ENCODE results near the gene TNFSF9.
"Not testable (repeated sequence)": the region's sequence is repeated elsewhere in the genome, so short reads cannot be mapped to it uniquely, and the experiment has no call there.

The TNFSF9 gene

DNA sequence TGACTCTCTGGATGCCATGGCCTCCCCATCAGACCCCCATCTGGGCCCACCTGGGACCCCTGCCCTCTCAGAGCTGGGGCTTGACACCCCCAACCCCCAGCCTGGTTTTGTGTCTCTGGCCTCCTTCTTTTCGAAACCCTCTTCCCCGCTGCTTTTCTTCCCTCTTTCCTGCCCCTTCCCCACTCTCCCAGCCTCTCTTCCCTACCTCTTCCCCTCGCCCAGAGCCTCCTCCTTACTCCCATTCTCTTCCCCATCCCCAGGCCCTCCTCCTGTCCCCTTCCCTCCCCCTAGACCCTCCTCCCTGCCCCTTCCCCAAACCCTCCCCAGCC lies 2.1 kb downstream of the TNFSF9 start:
- no peak for DNase-seq

DNA sequence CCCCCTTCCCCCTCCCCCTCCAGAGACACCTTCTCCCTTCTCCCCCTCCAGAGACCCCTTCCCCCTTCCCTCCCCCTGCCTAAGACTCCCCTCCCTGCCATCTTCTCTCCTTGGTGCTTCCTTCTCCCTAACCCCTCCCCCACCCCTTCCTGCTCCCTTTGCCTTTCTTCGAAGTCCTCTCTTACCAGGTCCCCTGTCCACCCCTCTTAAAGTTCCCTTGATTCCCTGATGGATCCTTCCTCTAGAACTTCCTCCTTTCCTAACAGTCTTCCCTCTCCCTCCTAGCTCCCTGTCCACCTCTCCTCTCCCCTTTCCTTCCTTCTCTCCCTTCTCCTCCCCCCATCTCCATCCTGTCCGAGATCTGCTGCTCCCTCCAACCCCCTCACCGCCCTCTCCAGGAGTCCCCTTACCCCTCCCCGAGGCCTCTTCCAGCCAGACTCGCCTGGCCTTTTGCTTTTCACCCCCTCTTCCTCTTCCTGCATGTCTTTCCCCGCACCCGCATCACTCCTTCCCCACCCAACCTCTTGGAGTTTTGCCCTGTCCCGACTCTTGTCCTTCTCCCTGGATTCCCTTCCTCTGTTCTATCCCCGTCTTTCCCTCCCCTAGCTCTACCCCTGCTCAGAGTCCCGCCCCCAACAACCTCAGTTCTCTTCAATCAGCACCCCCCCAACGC lies 3.1 kb downstream of the TNFSF9 start:
- DNase-seq, result no peak

DNA sequence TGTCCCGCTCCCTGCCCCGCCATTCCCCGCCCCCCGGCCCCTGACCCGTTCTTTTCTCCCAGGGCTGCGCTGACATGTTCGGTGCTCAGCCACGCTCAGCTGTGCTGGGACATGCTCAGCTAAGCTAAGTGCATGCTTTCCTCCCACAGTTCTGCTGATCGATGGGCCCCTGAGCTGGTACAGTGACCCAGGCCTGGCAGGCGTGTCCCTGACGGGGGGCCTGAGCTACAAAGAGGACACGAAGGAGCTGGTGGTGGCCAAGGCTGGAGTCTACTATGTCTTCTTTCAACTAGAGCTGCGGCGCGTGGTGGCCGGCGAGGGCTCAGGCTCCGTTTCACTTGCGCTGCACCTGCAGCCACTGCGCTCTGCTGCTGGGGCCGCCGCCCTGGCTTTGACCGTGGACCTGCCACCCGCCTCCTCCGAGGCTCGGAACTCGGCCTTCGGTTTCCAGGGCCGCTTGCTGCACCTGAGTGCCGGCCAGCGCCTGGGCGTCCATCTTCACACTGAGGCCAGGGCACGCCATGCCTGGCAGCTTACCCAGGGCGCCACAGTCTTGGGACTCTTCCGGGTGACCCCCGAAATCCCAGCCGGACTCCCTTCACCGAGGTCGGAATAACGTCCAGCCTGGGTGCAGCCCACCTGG lies 3.7 kb downstream of the TNFSF9 start:
- no peak for DNase-seq

DNA sequence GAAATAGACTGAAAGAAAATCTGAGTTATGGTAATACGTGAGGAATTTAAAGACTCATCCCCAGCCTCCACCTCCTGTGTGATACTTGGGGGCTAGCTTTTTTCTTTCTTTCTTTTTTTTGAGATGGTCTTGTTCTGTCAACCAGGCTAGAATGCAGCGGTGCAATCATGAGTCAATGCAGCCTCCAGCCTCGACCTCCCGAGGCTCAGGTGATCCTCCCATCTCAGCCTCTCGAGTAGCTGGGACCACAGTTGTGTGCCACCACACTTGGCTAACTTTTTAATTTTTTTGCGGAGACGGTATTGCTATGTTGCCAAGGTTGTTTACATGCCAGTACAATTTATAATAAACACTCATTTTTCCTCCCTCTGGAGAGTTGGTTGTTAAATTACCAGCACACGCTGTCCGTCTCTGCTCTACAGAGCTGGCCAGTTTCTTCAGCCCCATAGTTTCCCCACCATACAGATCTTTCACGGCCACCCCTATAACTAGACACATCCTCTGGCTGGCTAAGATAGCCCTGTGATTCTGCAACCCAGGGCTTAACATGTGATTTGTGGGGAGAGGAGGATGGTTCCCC lies 4.8 kb downstream of the TNFSF9 start:
- DNase-seq, result no peak

DNA sequence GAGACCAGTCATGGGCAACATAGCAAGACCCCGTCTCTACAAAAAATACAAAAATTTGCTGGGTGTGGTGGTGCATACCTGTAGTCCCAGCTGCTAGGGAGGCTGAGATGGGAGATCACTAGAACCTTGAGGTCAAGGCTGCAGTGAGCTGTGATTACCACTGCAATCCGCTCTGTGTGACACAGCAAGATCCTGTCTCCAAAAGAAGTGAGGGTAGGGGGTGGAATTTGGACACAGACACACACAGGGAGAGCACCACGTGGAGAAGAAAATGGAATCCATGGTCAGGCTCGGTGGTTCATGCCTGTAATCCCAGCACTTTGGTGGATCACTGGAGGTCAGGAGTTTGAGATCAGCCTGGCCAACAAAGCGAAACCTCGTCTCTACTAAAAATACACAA lies 8.7 kb downstream of the TNFSF9 start:
- no peak for DNase-seq

DNA sequence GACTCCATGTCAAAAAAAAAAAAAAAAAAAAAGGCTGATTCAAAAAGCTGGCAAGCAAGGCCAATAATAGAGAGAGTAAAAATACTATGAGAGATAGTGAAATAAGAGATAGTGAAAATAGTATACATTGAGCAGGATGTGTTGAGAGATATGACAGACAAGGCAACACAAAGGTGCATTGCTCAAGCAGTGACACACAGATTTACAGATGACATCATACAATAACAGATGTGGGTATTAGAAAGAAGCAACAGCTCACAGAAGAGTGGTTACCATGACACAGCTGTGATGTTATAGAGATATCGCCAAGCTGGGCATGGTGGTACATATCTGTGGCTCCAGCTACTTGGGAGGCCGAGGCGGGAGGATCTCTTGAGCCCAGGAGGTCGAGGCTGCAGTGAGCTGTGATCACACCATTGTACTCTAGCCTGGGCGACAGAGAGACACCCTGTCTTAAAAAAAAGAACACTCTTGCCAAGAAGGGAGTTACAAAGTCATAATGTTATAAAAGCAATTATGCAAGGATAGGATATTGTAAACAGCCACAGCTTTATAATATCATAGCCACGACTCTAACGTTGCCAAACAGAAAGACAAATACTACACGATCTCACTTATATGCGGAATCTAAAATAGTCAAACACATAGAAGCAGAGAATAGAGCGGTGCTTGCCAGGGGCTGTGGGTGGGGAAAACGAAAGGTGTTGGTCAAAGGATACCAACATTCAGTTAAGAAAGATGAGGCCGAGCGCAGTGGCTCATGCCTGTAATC lies 10.3 kb downstream of the TNFSF9 start:
- no peak for DNase-seq

DNA sequence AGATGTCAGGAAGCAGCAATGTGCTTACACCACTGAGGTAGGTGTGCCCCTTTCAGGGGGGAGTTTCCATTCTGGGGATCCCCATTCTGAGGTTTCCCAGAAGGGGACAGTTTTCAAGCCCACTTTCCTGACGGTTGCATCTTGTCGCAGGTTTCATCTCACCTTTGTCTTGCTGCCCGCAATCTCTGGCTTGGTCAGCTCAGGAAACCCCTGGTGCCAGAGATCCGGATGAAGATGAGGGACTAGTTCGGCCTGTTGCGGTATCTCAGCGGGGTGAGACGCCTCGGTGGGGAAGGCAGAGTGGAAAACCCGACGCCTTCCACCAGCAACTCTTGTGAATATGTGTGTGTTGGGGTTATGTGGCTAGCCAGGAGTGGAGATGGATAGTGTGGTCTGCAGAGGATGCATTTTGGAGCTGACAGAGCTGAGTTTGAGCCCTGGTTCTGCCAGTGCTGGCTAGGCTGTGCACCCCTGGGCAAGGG lies 13.1 kb downstream of the TNFSF9 start:
- no peak for DNase-seq

DNA sequence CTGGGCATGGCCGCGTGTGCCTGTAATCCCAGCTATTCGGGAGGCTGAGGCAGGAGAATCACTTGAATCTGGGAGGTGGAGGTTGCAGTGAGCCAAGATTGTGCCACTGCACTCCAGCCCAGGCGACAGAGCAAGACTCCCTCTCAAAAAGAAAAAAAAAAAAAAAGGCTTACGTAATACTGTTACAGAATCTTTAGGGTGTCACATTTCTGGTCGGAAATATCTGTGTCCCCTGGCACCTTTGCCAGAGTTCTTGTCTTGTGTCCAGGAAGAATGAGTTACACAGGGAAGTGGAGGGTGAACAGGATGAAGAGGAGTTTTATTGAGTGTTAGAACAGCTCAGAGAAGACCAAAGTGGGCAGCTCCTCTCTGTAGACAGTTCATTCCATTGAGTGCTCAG lies 19.9 kb downstream of the TNFSF9 start:
- not testable (repeated sequence) for DNase-seq

DNA sequence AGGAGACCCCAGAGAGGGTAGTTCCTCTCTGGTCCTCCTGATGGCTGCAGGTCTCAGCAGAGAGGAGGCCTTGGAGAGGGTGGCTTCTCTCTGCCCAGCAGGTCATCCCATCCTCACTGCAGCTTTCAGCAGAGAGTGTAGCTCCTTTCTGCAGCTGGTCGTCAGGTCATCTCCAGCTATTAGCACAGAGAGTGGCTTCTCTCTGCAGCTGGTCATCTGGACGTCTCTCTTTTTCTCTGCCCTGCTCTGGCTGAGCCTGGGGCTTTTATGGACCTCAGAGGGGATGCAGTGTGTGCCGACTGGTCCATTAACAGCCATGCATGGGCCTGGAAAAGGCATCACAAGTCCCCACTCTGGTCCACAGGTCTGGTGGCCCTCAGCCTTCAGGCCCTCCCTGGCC lies 20.3 kb downstream of the TNFSF9 start:
- no peak for DNase-seq

DNA sequence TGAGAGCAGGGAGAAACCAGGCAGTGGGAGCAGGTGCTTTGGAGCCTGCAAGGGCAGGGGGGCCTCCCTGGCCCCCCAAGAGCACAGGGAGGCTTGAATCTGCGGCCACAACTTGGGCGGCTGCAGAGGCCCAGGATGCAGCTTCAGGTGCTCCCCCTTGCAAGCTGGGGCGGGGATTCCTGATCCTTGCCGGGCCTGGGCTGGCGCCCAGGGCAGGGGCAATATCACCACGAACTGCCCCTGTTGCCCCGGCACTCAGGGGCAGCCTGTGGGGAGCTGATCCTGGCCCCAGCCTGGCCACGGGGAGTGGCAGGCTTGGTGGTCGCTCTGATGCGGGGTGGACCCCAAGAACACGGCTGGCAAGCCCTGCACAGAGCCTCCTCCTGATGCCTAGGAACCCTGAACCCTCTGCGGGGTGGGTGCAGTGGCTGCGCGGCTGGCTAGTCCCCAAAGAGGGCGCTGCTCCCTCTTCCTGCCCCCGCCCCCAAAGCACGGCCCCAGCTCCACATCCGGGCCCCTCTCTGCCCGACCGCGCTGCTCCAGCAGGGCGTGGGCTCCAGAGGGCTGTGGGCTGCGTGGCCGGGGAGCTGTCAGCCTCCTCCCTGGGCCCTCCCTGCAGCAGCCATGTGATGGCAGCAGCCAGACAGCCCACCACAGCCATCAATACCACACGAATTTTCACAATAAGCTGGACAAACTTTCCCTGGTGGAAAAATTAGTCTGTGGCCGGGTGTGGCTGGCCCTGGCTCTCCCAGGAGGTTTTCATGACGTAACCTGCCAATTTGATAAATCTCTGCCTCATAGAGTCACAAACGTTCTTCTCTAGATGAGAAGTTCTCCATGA lies 21.0 kb downstream of the TNFSF9 start:
- DNase-seq, result no peak

DNA sequence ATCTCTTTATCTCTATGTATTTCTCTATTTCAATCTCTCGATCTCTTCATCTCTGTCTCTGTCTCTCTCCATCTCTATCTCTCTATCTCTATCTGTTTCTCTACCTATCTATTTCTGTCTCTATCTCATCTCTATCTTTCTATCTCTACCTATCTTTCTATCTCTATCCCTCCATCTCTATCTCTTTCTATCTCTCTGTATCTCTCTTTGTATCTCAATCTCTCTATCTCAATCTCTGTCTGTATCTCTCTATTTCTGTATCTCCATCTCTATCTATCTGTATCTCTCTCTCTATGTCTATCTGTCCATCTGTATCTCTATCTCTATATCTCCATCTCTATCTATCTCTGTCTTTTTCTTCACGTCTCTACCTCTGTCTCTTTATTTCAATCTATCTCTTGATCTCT lies 25.2 kb downstream of the TNFSF9 start:
- no peak for DNase-seq

DNA sequence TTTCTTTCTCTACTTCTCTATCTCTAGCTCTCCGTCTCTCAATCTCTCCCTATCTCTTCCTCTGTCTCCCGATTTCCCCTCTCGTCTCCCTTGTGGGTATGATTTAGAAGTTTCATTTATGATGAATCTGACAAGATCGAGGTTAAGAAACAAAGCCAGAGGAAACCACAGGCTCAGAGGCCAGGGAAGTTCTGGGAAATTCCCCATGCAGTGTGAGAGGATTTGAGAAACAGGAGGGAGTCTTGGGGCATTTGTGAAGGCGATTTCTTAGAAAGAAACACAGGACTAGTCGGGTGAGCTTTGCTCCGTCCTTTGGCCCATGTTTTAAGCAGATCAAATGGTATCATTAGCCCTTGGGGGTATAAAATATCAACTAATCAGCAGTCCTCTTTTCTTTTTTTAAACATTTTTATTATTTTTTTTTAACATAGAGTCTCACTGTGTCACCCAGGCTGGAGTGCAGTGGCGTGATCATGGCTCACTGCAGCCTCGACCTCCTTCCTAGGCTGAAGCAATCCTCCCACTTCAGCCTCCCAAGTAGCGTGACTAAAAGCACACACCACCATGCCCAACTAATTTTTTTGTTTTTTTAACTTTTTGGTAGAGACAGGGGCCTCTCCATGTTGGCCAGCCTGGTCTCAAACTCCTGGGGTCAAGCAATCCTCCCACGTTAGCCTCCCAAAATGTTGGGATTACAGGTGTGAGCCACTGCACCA lies 25.8 kb downstream of the TNFSF9 start:
- no peak for DNase-seq

DNA sequence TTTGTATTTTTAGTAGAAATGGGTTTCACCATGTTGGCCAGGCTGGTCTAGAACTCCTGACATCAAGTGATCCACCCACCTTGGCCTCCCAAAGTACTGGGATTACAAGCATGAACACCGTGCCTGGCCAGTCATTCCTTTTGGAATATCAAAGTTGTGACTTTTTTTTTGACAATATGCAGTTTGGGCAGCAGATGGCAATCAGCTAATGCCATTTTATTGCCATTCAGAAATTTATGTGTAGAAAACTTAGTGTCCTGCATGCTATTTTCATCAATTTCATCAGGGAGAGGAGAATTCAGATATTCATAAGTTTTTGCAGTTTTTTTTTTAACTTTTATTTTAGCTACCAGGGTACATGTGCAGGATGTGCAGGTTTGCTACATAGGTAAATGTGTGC lies 31.6 kb downstream of the TNFSF9 start:
- DNase-seq, result not testable (repeated sequence)

DNA sequence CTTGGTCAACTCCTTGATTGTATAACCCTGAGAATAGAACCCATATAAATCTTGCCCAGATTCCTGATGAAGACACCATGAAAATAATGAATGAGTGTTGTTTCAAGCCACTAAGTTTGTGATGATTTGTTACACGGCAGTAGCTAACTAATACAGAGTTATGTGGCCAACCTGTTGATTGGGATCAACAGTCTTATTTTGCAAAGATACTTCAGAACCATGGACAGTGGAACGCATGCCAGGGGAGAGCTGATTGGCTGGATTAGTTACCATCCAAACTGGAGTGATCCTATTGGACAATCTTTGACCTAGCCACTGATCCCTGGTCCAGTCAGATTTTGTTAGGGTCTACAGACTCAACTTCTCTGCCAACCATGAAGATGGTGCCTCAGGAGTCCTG lies 33.6 kb downstream of the TNFSF9 start:
- no peak for DNase-seq

DNA sequence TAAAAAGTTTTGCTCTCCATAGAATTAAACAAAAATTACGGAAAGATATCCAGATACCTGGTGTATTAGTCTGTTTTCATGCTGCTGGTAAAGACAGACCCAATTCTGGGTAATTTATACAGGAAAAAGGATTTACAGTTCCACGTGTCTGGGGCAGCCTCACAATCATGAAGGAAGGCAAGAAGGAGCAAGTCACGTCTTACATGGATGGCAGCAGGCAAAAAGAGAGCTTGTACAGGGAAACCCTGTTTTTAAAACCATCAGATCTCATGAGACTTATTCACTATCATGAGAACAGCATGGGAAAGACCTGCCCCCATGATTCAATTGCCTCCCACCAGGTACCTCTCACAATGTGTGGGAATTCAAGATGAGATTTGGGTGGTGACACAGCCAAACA lies 35.9 kb downstream of the TNFSF9 start:
- DNase-seq, result not testable (repeated sequence)

DNA sequence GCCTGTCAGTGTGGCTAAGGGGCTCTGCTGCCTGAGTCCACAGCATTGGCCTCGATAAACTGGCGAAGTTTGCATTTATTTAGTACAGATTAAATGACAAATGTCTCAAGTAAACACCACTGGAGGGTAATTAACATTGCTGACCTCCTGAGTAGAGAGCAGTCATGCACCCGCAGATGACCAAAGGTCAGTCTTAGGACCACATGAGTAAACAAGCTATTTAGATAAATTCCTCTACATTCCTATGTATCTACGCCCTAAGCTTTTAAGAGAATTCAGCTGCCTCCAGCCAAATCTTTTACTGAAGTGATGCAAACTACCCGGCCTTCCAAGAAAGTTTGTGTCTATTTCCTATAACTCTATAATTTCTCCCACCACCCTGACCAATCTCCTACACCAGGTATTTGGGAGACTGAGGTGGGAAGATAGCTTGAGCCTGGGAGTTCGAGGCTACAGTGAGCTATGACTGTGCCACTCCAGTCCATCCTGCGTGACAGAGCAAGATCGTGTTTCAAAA lies 37.2 kb downstream of the TNFSF9 start:
- no peak for DNase-seq

DNA sequence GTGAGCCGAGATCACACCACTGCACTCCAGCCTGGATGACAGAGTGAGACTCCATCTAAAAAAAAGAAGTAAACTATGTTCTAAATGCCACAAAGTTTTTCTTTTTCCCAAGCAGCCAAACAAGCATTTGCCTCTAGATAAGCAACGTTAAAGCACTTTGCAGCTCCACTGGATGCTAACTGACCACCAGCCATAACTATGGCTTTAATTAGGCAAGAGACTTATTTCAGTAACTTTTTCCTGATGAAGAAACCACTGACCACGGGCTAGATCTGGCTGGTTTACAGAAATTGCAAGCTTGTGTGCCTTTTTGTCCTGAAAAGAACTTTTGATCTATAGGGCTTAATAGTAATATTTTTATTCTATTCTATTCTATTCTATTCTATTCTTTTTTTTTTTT lies 38.0 kb downstream of the TNFSF9 start:
- no peak for DNase-seq

DNA sequence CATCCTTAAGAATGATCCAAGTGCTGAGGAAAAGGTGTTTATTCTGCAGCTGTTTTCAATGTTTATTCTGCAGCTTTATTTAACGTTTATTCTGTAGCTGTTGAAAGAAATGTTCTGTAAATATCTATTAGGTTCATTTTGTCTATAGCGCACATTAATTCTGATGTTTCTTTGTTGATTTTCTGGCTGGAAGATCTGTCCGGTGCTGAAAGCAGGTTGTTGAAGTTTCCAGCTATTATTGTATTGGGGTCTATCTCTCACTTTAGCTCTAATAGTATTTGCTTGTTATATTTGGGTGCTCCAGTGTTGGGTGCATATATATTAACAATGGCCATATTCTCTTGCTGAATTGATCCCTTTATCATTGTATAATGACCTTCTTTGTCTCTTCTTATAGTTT lies 39.9 kb downstream of the TNFSF9 start:
- DNase-seq, result no peak

DNA sequence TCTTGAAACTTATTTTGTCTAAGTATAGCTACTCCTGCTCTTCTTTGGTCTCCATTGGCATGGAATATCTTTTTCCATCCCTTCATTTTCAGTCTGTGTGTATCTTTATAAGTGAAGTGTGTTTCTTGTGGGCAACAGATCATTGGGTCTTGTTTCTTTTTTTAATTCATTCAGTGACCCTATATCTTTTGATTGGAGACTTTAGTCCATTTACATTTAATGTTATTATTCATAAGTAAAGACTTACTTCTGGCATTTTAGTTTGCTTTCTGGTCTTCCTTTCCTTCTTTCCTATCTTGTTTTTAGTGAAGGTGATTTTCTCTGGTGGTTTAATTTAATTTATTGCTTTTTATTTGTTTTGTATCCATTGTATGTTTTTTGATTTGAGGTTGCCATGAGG lies 40.3 kb downstream of the TNFSF9 start:
- no peak for DNase-seq

DNA sequence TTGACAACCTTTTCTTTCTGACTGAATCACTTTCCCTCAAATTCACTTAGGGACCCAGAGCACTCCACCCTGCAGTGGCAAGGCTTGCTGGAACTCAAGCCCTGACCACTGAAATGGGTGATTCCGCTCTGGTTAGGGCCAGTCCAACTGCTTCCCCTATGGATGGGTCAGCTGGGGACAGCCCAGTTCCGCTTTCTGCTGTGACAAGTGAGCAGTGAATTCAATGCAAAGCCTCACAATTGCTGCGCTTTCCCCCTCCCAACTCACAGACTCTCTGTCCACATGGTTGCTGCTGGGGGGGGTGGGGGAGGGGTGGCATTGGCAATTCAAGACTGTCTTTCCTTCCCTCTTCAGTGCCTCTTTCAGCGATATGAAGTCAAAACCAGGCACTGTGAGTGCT lies 41.4 kb downstream of the TNFSF9 start:
- DNase-seq, result no peak

DNA sequence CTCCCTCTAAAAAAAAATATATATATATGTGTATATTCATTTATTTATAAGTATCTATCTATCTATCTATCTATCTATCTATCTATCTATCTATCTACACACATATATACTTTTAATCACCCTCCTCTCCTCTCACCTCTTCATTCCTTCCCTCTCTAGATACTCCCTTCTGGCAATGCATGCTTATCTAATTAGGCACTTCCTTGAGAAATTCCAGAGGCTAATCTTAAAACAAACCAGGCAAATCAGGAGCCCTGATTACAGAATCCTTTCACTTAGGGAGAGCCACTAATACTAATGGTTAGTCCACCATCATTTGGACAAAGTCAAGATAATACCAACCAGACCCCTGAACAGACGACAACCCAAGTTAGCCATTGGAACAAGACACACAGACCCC lies 42.5 kb downstream of the TNFSF9 start:
- no peak for DNase-seq

DNA sequence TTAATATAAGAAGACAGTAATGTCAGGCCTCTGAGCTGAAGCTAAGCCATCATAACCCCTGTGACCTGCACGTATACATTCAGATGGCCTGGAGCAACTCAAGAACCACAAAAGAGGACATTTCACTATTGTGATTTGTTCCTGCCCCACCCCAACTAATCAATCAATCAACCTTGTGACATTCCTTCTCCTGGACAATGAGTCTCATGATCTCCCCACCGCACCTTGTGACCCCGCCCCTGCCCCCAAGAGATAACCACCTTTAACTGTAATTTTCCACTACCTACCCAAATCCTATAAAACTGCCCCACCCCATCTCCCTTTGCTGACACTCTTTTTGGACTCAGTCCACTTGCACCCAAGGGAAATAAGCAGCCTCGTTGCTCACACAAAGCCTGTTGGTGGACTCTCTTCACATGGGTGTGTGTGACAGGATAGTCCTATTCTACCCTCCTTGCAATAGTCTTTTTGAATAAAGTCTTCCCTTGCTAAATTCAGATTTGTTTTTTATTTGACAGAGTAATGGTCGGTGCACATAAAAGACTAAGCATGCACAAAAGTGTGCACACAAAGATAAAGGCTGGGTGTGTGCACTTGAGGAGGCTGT lies 46.1 kb downstream of the TNFSF9 start:
- DNase-seq, result no peak

All from SHP77 treated with DMSO at 0.1 percent for 48 hours (cell line).